HG02870 (cell line): Measurements from ENCODE around the gene FAM174B.
A peak's percentile ranks its signal among the peaks of the same experiment; 100 is the strongest.

Experiments used
- ATAC-seq: cut with Tn5 transposase; IDR thresholded peaks from one replicate; pipeline ENCODE4 v1.9.1; 2021; ENCODE audit warnings: mild to moderate bottlenecking, moderate library complexity; ENCODE audit not compliant: unreplicated experiment

FAM174B gene

DNA sequence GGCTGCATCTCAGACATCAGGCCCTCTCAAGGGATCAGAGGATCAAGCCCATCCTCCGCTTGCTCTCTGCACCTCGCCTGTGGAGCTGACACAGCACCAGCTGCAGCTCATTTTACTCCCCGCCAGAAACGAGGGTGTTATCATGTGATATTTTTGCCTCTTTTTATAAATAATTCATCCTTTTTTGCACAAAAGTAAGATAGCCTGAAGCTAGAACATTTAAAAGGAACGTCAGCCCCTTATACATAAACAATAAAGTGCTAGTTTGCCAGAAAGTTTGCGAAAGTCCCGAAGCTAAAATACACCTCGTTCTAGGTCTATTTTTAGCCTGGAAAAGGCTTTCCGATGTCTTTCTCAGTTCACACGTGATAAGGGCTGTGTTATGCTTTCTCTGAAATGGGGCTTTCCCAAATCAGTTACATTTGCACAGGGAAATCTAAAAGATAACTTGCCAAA, 9.6 kb upstream of the FAM174B start:
- no peak for ATAC-seq

DNA sequence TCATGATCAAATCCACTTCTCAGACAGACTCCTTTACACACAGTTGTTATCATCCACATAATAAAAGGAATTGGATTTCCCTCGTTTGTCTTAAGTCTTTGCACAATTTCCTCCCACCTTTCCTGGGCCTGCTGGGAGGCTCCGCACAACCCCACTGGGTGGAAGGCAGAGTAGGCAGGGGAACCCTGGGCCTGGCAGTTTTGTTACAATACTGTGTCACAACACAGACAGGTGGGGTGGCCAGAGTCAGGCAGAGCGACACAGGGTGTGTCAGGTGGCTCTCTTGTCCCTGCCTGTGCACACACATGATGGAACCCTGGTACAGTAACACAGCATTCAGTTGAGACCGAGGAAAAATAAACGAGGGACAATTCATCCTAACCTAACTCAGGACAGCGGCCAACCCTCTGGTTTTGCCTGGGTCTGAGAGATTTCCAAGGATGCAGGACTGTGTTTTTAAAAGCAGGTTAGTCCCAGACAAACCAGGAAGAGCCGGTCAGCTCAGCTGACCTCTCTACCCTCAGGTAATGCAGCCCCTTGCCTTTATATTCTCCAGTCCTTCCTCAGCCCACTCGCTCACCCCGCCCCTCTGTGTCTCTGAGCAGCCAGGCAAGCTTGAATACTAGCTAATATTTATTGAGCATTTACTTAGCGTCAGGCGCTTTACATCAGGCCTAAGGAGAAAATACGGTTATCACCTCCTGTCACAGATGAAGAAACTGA, 8.8 kb upstream of the FAM174B start:
- no peak for ATAC-seq

DNA sequence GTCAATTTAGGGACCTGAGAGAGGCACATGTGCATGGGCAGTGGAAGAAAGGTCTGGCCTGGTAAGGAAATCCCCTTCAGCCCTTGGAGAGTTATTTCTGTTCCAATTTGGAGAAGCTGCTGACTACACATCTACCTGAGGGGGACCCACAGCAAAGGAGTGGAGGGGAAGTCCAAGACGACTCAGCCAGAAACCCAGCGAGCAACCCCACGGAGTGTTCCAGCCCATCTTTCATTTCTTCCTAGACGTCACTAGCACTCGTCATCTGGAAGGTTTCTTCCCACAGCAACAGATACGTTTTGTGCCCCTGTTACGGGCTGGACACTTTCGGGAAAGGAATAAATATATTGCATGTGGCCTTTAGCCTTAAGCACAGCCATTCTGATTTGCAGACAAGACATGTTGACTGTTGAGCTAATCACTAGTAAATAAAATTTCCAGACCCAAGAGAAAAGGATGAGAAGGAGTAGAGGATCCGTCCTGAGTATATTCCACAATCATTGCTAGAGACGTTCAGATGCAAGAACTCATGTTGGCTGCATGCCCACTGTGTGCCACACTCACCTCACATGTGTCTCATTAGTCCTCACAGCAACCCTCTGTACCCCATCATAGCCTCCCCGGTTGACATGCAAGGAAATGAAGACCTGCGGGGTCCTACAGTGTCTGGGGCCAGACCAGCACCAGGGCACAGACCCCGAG, 7.8 kb upstream of the FAM174B start:
- ATAC-seq: peak; percentile 83

DNA sequence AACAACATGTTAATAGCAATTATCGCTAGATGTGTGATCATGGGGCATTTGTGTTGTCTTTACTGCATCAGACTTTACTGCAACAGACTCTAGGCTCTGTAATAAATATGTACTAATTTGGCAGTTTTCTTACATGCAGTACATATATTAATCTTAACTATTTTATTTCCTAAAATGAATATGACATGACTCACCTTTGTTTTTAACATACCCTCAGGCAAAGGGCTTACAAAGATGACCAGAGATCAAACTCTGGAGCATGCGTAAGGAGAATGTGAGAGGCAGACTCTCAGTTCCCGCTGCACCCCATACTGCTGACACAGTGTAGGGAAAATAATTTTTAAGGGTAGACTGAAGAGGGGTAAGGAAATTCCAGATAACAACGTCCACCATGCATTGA, 7.2 kb upstream of the FAM174B start:
- peak; percentile 10 for ATAC-seq

DNA sequence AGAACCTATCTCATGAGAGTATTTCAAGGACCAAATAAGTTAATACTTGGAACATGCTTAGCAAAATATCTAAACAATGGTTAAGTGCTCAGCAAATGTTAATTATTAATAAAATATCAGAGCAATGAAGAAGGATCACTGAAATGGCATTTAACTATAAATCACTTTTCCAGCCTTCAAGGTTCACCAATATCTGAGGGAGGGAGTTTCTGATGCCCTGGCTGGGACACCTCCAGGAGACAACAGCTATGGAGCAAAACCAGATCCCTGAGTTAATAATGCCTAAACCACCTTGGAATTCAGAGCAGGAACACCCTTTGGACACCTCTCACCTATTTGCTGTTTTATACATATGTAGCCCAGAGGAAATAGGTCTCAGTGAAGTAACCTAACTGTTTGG, 6.4 kb upstream of the FAM174B start:
- no peak for ATAC-seq

DNA sequence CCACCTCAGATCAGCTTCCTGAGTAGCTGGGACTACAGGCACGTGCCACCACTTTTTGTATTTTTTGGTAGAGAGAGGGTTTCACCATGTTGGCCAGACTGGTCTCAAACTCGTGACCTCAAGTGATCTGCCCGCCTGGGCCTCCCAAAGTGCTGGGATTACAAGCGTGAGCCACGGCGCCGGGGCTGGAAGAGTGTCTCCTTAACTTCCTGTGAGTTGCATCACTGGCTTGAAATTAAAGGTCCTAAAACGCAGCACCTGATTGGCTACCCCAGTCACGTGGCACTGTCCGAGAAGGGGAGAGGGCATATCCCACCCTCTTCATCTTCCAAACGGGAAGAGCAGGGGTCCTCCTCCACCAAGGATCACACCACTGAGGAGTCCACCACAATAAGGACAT, 5.5 kb upstream of the FAM174B start:
- no peak for ATAC-seq

DNA sequence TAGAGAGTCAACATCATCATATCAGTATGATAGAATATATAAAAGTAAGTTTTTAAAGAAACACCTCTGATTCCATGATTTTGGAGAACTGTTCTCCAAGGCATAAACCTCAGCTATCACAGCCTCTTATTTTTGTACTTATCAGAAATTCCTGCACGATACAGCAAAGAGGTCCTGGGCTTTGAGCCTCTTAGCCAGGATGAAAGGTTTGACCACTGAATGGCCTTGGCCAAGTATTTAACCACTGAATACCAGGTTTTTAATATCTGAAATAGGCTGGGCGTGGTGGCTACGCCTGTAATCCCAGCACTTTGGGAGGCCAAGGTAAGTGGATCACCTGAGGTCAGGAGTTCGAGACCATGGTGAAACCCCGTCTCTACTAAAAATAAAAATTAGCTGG, 1.9 kb upstream of the FAM174B start:
- no peak for ATAC-seq

DNA sequence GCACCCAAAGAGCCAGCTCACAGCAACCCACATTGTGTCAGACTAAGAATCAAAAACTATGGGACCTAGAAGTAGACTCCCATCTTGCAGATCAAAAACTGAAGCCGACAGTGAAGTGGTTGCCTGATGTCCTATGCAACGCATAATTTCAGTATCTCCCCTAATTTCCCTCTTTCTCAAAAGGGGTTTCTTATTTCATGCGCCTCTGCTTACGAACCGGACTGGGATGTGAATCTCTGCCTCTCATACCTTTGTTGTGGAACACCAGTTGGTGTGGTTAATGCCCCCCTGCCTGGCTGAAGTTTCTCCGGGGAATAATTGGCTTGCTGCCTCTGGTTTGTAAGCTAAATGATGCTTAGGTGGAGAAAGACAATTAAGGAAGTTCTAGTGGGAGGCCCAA, 514 bp upstream of the FAM174B start:
- ATAC-seq: no peak

DNA sequence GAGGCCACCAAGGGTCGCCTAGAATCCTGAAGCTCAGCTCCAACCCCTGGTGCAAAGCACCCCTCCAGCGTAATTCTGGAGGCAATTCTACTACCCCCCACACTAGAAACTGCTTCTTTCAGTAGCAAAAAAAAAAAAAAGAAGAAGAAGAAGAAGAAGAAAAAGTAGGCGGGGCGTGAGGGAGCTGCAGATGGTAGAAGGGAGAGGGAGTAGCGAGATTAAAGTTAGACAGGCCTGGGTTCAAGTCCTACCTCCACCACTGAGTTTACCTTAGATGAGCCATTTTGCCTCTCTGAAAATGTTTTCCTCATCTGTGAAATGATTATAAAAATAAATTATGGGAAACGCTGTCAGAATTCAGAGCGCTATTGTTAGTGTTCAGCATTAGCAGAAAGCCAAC, 913 bp downstream of the FAM174B start:
- no peak for ATAC-seq

DNA sequence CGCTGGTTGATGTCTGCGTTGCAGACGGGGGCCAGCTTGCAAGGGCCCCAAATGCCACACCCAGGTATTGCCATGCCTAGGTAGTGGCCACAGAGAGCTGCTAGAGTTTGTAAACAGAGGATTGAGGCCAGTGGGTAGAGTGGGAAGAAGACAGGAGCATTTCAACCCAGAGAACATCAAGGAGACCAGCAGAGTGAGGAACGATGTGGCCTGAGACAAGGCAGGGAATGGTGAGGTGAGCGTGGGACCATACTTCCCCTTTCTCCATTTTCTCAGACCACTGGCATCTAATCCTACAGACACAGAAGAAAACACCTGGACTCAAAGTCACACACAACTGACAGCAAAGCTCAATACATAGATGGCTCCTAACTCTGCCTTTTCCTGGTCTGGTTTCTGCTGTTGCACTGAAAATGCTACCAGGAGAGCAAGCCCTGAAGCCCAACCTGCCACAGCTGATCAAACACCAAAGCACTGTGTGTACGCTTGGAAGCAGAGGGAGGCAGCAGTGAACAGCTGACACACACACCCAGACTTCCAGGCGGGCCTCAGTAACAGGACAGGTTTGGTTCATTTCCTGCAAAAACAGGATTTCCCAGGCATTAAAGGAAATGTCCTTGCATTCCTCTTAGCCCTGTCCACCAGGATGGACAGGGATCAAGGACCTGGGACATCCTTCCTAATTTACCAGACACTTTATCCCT, 1.6 kb downstream of the FAM174B start:
- ATAC-seq: no peak

DNA sequence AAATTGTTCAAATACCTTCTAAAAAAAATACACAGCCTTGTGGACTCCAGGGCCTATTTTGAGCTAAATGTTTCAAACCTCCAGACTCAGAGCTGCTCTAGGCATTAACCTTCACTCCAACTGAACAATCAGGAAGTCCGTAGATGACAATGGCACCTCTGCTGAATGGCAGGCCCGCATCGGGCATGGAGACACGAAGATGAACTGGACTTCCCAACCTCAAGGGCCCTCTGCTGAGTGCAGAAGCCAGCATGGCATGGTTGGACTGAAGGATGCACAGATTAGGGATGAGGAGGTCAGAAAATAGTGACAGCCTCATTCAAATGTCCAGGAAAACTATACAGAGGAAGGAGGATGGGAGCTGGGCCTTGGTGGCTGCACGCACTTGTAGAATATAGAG, 2.2 kb downstream of the FAM174B start:
- ATAC-seq: no peak

DNA sequence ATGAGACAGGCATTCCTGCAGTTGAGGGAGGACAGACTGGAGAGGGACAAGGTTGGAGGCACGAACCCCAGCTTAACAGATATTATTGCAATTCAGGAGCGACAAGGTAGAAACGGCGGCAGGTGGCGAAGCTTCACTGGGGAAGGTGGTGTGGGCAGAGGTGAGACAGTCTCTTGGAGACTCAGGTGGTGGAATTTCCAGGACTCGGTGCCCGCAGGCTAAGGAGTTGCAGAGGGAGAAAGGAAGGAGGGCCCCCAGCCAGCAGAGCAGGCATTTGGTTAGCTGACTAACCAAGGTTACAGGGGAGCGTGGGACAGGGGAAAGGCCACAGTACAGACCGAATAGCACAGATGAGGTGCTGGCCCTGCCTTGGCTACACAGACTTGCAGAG, 3.0 kb downstream of the FAM174B start:
- no peak for ATAC-seq

DNA sequence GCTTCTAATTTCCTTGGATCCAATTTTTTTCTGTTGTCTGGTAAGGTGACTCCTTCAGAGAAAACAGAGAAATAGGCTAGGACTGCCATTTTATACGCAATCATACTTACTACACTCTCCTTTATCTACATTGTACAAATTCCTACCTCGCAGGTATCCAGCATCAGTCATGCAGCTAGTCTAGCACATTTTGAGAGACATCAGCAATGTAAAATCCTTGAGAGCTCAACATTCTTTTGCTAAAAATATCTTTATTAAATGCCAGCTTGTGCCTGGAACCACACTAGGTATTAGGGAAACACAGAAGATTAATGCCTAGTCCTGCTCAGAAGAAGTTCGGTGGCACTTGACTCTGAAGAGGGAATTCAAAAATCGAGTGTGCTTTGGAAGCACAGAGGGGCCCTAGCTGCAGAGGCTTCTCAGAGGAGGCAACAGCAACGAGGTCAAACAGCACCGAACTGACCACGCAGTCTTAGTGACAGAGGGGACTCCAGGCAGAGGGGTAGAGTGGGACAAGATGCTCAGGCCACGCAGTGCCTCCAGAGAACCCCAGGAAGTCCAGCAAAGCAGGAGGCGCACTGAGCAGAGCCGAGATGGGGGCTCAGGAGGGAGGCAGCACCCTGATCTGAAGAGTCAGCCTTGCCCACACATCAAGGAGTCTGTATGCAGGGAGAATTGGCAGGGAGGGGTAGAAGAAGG, 3.5 kb downstream of the FAM174B start:
- no peak for ATAC-seq

DNA sequence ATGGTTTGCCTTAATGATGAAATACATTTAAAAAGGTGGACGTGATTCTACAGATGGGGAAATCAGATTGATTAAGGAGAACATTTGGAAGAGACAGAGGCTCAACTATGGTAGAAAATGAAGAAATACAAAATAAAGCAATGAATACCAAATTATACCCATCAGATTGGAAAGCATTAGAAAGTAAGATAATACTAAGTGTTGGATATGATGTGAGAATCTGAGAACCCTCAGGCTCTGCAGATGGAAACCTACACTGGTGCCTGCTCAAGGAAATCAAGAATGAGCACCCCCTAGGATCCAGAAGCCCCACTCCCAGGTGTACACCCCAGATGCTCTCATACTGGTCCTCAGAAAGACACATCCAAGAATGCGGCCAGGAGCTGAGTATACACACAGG, 4.6 kb downstream of the FAM174B start:
- no peak for ATAC-seq

DNA sequence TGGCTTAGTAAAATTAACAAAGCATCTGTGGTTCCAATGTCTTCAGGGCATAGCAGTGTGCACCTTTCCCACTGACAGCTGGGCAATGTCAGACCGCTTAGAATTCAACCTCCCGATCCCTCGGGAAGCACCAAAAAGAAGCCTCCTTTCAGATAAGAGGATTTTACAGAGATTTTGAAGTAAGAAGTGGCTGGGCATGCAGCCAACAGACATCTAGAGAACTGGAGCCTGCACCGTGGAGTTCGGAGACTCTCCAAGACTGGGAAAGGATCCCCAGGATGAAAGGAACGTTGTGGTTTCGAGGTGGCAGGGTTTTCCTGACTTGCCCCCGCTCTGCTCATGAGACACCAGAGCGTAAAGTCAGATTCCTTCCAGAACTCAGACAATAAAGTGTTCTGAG, 5.3 kb downstream of the FAM174B start:
- no peak for ATAC-seq

DNA sequence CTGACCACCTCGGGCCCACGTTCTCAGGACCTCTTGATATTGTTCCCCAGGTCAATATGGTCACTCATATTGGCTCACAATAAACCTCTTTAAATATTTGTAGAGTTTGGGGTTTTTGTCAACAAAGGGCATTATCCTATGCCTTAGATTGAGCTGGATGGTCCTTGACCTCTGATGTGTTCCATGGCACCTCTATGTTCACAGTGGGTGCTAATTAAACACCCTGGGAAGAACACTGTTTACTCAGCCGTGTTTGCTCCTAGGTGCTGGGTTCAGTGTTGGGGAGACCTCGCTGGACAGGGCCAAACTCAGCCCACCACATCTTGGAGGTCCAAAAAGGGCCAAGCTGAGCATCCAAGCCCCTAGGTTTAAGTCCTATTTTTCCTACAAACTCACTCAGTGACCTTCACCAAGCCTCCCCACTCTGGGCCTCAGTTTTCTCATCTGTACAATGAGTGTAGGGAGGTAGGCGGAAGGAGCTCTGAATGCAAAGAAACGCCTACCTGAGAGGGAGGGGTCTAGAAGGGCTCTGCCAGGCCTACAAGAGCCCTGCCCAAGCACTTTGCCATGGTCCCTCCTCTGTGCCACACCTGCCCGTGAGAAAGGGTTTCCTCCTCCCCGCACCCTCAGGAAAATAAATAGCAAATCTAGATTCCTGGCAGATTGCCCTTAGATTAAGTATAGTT, 7.2 kb downstream of the FAM174B start:
- ATAC-seq: no peak

DNA sequence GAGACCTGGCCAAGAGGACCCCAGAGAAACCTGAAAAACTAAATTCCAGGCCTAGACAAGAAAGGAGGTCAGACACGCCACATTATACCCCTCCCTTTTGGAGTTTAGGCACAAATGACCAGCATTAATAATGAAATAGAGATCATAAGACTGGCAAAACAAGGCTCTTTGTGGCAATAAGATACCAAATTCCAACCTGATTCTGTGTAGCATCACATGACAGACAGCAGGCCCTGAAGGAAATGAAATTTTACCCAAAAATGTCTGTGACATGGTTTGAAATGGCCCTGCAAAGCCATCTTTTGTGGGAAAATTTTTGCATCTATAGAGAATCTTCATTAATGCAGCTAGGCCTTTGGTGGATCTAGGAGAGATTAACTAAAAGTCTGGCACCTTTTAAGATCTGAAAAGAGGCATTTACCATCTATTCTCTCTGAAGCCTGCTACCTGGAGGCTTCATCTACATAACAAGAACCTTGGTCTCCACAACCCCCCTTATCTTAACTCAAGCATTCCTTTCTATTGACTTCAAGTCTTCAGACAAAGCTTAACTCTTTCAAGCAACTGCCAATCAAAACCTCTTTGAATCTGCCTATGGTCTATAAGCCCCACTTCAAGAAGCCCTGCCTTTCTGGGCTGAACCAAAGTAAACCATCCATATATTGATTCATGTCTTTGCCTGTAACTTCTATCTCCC, 8.0 kb downstream of the FAM174B start:
- ATAC-seq: no peak

DNA sequence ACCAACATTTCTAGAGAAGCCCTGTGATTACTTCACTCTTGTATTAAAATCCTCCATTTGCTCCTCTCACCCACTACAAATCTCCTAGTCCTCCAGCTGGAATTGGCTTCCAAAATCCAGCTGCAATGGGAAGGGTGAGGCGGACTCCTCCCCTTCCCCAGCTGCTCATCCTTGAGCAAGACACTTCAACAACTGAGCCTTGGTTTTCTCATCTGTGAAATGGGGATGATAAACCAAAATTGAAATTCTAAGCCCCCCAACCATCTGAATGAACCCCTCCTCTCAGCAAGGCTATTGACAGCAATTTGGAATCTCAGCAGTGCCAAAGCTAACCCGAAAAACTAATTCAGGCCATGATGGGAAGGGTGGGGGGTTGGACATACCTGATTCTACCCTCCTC, 9.4 kb downstream of the FAM174B start:
- ATAC-seq: no peak

DNA sequence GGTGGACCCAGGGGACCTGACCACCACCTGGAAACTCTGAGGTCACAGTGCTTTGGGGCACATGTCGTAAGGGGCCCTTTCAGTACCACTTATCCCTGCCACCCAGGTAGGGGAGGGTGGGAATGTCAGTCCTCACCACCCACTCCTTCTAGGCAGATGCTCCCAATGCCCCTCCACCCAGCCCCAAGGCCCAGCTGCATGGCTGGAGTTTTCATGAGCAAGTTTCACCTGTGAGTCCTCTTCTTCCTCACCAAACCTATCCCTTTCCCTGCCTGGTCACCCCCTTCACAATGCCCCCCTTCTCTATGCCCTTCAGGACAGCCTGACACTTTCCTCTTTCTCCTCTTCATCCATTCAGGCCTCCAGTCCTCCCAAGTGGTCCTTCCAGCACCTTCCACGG, 9.8 kb downstream of the FAM174B start:
- no peak for ATAC-seq

DNA sequence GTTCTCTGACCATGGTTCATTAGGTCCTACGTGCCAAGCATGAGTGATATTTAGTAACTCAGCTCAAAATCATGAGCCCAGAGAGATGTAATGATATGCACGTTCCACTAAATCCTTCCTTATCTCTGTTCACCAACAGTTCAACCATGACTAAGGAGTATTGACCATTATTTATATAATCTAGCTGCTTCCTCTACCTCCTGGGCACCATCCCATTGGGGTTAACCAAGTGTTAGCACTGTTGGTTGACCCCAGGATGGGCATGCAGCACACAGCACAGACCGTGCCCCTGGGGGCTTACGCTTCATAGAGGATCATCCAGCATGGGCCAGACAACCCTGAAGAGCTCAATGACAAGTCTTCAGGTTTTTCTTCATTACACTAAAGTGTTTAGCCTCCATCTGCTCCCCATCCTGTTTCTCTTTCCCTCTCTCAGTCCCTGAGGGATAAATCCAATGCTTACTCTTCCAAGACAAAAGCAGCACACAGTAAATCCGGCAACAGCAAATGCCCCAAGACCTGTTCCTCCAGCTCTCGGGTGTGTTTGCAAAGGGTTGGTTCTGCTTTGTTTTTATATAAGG, 10.4 kb downstream of the FAM174B start:
- ATAC-seq: no peak
